ENCODE measurements around the gene MAGI2.

The MAGI2 gene

DNA sequence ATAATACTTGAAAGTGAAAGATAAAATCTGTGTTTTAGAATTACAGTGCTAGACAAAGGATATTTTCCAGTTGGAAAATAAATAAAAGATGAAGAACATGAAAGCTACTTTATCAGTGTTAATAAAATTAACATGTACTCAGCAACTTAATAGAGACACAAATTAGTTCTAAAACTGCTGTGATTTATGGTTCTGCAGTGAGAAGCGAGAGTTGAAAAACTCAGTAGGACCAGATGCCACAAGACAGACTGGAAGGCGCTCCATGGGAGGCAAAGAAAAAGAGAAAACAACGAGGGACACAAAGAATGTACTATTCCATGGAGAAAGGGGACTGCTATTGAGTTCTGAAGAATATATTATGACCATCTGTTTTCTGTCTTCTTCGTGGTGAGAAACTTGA, 1064.4 kb downstream of the MAGI2 start:
- no peak for DNase-seq

DNA sequence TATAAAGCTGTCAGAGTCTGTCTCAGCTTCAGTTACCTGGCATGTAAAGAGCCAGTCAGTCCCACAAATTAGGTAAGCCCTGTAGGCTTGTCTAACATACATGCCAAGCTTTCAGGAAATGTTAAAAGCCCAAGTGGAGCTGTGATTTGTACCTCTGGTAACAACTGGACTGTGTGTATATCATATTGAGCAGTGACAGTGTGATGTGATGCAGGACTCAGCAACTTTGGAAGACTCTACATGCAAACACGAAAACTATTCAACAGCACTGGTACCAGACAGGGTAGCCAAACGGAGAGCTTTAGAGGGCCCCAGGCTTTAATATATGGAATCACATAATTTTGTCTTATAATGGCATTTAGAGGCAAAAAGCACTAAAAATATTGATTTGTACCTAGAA, 1066.9 kb downstream of the MAGI2 start:
- DNase-seq, result no peak

DNA sequence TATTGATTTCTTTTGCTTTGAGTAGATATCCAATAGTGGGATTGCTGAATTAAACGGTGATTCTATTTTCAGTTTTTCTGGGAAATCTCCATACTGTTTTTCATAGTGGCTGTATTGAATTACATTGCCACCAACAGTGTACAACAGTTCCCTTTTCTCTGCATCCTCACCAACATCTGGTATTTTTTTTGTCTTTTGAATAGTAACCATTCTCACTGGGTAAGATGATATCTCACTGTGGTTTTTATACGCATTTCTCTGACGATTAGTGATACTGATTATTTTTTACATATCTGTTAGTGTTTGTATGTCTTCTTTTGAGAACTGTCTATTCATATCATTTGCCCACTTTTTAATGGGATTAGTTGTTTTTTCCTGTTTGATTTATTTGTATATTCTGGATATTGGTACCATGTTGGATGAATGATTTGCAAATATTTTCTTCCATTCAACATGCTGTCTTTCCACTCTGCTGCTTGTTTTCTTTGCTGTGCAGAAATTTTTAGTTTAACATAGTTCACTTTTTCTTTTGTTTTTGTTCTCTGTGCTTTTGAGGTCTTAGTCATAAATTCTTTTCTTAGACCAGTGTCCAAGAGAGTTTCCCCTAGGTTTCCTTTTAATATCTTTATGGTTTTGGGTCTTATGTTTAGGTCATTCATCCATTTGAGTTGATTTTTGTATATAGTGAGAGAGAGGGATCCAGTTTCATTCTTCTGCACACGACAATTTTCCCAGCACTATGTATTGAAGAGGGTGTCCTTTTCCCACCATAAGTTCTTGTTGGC, 1070.2 kb downstream of the MAGI2 start:
- no peak for DNase-seq

DNA sequence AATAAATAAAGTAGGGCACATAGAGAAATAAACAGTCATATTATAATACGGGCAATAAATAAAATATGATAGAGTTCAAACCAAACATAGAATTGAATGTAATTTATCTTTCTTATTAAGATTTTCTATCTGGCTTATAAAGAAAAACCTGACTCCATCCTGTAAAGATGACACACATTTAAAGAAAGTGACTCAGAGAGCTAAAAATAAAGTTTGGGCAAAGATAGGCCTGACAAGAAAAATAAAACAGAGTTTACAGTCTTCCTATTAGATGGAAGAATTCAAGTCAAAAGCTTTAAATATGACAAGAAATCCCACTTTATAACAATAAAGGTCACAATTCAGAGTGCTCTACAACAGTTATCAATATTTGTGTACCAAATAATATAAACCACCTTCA, 1074.3 kb downstream of the MAGI2 start:
- DNase-seq, result no peak

DNA sequence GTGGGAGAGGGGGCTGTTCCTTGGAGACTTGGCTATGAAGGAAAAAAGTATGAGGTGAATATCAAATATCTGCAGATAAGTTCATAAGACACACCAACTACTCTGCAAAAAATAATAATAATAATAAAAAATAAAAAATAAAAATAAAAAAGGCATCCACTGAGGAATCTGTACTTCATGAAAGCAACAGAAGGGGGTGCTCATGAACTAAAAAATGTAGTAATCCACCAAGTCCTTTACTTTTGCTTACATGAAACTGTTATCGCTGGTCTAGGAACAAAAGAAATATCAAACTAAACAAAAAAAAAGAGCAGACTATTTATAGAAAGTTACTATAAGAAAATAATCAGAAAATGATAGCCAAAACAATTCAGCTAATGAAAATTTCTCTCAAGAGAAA, 1075.9 kb downstream of the MAGI2 start:
- no peak for DNase-seq

DNA sequence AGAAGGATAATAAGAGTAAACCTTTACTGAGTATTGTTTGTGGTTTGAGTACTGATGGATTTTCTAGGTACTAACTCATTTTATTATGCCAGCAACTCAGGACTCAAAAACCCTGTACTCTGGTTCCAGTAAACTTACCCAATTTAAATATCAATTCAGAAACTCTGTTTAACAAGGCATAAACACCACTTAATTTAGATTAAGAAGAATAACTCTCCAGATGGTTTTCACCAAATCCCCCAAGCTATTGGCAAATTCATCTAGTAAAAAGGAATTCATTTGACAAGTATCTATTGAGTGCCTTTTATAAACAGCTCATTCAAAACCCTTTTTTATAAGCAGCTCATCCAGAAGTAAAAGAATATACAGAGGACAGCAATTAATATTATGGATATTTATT, 1082.5 kb downstream of the MAGI2 start:
- DNase-seq, result no peak

DNA sequence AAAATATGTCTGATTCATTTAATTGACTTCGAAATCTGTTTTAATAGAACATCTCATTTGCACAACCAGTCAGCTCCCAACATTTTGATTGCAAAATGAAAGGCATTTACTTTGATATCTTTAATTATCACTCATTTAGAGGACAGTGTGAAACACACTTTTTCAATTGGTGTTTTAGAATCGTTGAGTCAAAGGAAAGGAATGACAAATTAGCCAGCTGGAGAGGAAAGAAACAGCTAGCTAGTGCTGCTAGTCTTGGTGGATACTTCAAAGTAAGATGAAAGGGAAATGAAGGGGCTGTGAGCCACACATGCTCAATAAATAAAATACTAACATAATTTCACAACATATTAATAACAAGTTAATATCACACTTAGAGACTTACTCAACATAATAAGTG, 1084.7 kb downstream of the MAGI2 start:
- DNase-seq, result no peak

DNA sequence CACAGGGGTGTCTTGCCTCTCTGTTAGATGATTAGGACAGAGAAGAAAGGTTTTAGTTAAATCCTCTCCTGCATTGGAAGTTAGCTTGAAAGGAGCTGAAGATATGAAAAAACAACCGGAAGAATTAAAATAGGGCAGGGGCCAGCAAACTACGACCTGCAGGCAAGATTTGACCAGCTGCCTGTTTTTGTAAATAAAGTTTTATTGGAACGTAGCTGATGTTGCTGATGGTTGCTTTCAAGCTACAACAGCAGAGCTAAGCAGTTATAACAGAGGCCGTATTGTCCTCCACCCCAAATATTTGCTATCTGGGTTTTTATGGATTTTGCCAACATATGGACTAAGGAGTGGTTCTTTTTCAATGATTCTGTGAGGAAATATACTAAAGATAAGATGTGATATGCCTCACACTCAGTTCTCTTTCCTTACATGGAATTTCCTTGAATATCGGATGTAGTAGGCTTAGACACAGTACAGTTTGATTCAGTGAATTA, 1086.1 kb downstream of the MAGI2 start:
- DNase-seq, result no peak

DNA sequence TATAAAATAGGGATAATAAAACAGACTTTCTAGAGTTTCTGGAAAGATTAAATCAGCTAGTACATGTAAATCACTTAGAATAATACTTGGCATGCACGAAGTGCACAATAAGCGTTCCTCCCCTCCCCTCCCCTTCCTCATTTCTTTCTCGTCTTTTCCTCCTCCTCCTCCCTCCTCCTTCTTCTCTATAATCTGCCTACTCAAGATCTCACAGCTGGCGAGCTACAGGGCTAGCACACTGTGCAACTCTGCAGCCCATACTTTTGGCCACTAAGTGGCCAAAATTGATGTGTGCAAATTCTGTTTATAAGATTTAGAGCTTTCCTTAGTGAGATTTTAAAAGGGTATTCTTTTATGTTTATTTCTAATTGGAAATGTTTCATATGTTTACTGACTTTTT, 1089.6 kb downstream of the MAGI2 start:
- no peak for DNase-seq

DNA sequence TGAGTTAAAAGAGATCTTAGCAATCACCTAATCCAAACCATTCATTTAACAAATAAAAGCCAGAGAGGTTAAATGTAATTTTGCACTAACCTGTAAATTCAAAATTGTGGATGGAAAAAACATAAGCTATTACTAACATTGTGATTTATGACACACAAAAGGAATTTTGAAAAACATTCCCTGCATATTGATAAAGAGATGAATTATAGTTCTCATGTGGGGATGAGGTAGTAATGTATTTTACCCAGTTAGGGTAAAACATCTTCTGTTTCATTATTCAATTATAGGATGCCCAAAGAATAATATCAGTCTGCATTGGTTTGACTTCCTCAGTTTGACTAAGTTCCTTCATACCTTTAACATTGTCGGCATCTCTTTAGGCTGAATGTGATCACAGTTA, 1093.6 kb downstream of the MAGI2 start:
- DNase-seq, result no peak

DNA sequence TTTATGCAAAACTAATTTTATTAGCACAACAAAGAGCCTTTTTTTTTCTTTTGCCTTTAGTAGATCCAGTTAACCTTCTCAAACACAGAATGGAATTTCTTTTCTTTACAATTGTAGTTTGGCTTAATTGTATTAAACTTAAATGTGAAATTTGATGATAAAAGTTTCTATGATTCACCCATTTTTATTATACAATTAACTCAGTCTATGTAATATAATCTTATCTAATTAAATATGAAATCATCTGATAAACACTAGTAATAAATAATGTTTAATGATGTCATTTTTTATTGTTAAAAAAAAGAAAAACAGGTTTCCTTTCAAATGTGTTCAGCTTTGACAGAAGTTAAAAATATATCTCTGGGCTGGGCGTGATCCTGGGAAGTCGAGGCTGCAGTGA, 1095.8 kb downstream of the MAGI2 start:
- DNase-seq, result no peak

DNA sequence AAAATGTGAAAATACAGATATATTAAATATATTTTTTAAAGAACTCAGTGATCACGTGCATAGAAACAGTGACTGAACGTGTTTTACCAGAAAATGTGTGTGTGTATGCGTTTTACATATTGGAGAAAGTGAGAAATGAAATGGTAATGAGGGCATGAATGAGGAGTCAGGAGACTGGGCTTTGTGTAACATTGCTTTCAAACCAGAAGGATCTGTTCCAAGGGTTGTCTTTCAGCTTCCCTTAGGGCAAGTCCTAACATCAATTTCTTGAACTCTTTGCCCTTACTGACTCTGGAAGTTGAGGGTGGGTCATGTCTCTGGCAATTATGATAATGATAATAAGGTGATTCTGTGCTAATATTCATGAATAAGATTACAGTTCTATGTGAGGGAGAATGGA, 1097.6 kb downstream of the MAGI2 start:
- no peak for DNase-seq

DNA sequence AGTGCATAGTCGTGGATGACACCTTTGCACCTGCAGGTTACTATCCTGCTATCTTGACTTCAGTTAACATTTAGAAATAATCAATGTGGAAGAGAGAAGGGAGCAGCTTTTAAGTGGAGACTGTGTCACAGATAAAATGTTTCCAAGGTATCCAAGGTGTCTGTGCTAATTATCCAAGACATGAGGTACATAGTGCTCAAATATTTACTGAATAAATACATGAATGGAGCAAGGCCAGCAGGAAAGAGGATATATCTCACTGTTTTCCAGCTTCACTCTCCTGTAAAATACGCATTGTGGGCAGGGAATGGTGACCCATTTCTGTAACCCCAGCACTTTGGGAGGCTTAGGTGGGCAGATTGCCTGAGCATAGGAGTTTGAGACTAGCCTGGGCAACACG, 1102.5 kb downstream of the MAGI2 start:
- DNase-seq, result peak; percentile 15

DNA sequence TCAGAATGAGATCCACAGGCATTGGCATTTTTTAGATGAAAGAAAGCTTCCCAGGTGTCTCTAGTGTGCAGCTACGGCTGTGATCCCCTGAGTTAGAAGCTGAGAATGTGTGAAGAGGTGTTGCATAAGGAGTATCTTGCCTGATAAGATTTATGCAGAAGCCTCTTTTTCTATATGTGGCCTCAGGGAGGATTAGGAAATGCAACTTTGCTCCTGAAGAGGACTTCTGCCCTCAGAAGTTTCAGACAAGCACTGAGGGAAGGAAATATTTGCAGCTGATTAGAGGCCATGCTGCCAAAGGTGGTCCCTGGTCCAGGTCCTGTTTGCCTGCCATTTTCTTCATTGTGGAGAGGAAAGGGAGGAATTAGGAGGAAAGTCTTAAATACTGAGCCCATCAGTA, 1103.1 kb downstream of the MAGI2 start:
- no peak for DNase-seq

DNA sequence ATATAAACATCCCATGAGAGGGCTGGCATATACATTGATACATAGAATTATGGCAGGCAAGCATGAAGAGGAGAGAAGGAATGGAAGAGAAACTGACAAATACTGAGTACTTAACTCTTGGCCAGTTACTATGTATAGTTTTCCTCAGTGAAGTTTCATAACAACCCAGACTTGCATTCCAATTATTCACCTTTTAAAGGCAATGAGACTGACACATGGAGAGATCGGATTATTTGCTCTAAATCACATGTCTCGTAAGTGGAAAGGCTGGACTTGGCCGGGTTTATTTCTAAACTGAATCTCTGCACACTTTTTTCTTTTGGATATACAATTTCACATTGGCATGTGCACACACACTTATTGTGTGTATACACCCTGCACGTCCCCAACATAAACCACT, 1106.6 kb downstream of the MAGI2 start:
- no peak for DNase-seq

DNA sequence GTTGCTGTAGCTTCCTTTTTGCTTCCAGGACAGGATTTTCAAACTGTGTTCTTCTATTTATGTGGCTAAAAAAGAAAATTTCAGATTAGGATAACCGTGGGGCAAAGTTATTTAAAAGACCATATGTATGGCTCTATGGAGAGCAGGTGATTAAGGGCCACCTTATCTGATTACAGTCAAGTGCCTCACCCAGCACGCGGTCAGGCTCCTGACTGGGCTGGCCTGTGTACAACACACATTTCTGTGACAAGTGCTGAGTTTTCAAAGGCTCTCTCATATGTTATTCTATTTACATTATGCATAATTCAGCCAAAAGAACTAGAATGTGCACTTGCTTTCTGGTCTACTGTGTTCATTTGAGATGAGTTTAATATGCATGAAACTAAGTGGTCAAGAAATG, 1107.5 kb downstream of the MAGI2 start:
- no peak for DNase-seq

DNA sequence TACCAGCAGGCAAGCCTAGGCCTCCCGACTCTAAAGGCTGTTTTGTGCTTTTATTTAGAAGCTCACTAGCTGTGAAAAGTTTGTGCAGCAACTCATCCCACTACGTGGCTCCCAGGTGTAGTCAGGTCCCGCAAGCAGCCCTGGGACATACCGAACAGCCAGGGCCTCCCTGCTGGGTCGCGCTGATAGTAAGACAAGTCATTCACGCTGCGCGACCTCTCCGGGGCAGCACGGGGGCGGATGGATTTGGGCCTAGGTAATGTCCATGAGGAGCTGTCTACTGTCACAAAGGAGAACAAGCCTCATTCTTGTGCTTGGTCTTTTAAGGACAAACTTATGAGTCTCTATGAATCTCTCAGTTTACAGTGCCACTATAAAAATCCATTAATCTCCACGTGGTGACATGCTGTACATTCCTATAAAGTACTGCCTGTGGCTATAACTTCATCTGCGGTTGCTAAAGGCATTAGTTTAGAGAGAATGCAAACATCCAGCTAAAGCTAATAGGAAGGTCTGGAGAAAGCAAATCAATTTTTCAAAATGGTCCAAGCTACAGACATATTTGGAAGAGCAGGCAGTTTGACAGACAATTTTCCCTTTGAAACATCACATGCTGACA, 1108.1 kb downstream of the MAGI2 start:
- no peak for DNase-seq

DNA sequence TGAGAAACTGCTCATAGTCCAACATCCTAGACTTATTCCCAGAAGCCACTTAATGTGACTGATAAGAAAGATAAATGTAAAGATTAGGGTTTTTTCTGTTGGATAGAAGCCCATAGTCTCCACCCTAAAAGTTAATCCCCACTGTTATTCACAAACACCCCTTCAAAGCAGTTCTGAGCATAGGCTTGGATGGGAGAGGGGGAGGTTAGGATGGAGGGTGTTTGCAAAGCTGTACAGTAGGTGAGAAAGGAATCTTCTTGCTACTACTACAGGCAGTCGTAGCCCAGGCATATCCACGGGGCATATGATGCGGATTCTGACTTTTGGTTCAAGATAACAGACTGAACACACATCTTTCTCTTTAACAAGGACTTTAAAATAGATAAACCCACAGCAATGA, 1119.0 kb downstream of the MAGI2 start:
- no peak for DNase-seq

DNA sequence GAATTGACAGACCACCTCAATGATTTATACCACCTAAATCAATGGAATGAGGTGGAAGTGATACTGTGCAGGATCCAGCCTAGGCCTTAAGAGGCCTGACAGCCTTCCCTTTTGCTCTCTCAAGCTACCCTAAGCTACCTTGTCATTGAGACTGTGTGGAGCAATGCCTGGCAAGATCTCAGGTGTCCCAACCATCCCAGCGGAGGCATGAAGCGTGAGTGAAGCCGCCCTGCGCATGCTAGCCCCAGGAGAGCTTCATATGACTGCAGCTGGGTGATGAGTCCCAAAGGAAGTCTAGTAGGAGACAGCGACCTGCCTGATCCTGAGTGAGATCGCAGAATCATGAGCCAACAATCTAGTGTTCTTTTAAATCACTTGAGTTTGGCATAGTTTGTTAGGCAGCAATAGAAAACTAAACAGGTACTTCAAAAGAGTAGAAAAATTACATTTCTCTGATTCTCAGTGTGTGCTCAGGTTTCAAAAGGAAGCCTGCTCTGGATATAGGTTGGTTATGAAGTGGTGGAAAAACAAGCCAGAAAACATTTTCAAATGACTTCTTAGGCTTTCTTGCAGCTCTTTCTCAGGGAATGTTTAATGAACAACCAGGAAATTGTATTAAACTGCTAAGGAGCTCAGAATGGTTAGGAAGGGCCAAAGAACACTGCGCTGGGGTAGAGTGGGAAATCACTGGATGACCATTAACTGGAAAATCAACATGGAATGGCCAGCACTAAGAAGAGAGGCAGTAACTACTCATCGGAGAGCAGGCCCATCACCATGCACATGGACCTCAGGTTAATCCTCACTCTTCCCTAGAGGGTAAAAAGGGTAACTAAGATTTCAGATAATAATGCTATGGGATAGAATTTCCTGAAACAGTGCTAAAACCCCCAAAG, 1119.7 kb downstream of the MAGI2 start:
- DNase-seq, result no peak

DNA sequence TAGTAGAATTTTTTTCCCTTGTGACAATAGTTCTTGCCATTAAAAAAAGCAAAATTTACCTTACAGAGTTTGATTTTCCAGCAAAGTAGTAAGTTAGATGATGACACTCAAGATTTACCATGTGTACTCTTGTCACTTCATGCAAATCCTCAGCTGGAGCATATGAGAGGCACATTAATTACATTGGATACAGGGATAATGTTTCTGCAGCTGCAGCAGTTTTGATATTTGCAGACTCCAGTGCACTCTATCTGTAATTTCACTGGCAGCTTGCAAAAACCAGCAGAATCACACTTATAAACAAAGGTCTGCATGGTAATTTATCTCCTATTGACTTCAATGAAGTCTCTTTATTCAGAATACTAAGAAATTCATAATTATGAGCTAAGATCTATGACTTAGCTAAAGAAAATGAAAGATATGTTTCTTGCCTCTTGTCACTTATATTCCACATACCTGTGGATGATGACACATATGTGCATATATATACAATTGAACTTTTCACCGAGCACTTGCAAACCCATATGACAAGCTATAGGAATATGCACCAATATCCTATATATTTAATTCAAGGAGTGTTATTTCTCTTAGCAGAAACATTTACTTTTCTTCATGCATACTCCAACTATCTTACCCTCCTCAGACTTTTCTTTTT, 1124.3 kb downstream of the MAGI2 start:
- no peak for DNase-seq

DNA sequence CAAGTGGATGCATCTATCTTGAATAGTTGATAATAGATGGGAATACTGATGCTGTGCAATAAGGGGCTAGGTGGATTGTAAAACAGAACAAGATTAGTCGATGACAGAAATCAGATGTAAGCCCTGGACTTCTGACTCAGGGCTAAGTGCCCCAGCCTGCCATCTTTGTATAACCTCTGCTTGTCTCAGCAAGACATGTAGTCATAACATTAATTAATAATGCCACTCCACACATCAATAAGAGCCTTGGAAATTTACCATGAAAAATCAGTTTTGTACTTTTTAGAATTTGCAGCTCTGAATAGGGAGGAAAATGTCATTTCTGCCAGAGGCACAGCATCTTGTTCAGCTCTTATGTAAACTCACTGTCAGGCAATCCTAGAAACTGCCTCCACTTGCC, 1125.7 kb downstream of the MAGI2 start:
- no peak for DNase-seq

DNA sequence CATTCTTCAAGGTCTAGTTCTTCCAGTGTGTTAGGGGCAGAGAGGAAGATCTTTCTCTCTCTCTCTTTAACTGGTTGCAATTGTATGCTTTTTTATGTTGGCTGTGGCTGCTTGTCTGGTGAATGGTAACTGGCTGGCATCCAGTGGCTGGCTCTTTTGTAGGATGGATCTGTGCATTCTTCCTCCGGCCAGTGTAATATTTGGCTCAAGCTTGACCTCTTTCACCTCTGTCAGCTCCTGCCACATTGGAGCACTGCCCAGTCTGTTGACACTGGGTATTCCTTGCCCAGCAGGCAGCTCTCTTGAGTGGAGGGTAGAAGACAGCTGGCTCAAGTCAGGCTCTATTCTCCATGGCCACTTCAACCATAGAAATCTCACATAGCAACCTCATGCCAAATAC, 1126.6 kb downstream of the MAGI2 start:
- DNase-seq, result no peak

DNA sequence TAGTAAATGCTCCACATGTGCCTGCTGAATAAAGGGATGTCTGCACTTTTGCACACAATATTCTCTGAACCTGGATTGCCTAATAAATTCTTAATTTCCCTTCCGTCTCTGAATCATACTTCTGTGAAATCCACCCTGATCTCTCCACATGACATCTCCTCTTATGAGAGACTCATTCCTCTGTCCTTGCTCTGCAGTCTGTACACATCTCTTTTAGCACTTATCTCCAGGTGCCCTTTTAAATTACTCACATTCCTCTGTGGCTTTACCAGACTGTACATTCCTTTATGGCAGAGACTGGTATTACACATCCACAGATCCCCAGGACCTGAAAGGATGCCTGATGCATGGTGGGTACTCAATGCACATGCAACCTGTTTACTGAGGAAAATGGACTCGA, 1127.3 kb downstream of the MAGI2 start:
- DNase-seq, result no peak

All from COR-L47 (cell line).